Raji (cell line): ENCODE results near the gene DNAH7.

Experiments used
- POLR2A ChIP-seq: IDR thresholded peaks from 2 replicates; pipeline ENCODE4 v1.6.1; 2011; ENCODE audit warnings: low read depth, low read length, control low read depth; ENCODE audit not compliant: insufficient read depth

The DNAH7 gene

DNA sequence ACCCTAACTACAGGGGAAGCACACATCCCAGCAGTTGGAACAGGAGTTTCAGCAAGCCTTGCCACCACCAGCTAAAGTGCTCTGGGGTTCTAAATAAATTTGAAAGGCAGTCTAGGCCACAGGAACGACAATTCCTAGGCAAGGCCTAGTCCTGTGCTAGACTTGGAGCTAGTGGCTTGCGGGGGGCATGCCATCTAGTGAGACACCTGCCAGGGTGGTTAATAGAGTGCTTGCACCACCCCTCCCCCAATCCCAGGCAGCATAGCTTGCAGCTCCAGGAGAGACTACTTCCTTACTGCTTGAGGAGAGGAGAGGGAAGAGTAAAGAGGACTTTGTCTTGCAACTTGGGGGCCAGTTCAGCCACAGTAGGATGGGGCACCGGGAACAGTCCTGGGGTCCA, 309.8 kb downstream of the DNAH7 start:
- TF ChIP-seq POLR2A = no peak

GRCh38 chr2:195756218-195756942, 312.3 kb downstream of the DNAH7 start:
- no peak for TF ChIP-seq POLR2A

DNA sequence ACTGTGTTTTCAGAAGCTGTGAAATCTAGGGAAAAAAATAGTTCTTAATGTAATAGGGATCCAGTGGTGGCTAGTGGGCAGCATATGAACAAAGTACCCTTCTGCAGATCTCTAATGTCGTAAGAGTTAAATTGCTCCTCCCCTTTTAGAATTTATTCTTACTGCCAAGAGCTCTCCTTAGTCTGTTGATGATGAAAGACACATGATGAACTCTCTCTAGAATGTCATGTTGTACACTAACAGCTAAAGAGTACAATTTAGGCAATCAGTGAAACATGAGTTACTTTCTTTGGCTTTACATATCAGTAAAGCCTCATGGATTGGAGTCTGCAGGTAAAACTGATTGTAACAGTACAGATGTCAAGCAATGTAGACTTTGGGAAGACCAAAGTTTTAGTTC, 327.4 kb downstream of the DNAH7 start:
- TF ChIP-seq POLR2A = no peak

GRCh38 chr2:195737511-195738325, 330.9 kb downstream of the DNAH7 start:
- TF ChIP-seq POLR2A = no peak

- no peak for TF ChIP-seq POLR2A
These were observed 333.3 kb downstream of the DNAH7 start for GRCh38 chr2:195735347-195735746.

DNA sequence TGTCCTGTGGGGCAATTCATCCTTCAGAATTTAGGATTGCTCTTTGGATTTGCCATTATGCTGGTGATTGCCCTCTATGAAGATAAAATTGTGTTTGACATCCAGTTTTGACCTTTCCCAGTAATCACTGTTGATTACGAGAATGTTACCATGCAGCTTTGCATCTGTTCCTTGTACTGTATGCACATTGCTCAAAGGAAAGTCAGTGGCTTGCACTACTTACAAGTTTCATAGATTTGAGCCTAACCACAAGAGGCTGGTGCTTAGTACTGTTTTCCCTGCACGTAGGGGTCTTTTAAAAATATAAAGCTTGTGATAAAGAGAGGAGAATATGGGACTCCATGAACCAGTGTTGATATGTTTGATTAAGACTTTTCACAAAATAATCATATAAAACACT, 333.7 kb downstream of the DNAH7 start:
- no peak for TF ChIP-seq POLR2A

DNA sequence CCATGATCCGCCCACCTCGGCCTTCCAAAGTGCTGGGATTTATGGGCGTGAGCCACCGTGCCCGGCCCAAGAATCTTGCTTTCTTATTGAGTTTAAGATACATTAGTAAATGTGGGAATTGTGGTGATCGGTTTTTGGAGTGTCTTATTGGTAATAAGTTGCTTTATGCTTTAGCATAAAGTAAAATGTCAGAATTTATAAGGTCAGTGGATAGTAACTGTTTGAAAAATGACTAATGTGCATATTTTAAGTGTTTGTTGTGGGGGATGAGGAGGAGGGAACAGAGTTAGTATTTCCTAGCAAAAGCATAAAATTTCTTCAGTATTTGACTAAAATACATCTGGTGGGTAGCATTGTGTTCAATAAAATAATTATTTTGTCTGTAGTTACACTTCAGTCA, 334.2 kb downstream of the DNAH7 start:
- TF ChIP-seq POLR2A = no peak

DNA sequence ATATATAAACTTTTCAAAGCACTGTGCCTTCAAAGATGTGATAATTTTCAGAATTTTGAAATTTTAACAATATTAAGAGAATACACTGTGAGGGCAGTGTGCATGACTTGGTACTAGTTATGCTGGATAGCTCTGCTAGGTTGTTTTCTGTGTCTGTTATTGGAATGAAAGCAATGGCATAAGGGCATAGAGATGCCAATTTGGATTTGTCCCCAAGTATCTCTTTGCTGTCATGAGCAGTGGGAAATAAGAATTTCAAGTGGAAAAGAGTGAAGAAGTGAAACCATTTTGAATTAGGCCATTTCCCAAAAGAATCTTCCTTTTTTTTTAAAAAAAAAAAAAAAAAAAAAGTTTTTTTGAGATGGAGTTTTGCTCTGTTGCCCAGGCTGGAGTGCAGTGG, 334.8 kb downstream of the DNAH7 start:
- no peak for TF ChIP-seq POLR2A

GRCh38 chr2:195732574-195732973, 336.1 kb downstream of the DNAH7 start:
- no peak for TF ChIP-seq POLR2A

- no peak for TF ChIP-seq POLR2A
These were observed 337.7 kb downstream of the DNAH7 start for GRCh38 chr2:195730912-195731311.

GRCh38 chr2:195727106-195727505, 341.5 kb downstream of the DNAH7 start:
- TF ChIP-seq POLR2A = no peak

DNA sequence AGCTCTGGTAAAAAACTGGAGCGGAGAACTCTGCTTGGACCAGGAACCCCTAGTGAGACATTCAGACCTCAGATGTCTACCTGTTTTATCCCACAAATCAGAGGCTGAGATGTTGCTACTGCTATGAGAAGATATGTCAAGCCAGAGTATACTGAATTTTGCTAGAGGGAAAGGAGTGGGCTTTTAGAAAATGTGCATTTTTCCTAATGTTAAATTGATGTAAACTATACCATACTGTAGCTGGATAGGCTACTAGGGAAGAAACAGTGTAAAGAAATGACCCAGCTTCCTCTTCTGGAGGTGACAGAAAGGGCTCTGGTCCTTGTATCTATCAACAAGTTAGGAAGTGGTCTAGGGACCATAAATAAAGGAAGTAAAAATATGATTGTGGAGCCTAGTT, 346.6 kb downstream of the DNAH7 start:
- TF ChIP-seq POLR2A = no peak

GRCh38 chr2:195721042-195721441, 347.6 kb downstream of the DNAH7 start:
- TF ChIP-seq POLR2A = no peak

- TF ChIP-seq POLR2A = no peak
These were observed 352.2 kb downstream of the DNAH7 start for GRCh38 chr2:195716466-195716865.

GRCh38 chr2:195711478-195711877, 357.2 kb downstream of the DNAH7 start:
- no peak for TF ChIP-seq POLR2A
